ENCODE results near the gene ZC3H15.
"Not testable (repeated sequence)": the region's sequence is repeated elsewhere in the genome, so short reads cannot be mapped to it uniquely, and the experiment has no call there.

Gene ZC3H15

GRCh38 chr2:186485871-186486650, at the start of gene ZC3H15:
Gene ZC3H15 (plus strand): TSS chr2:186486260. CDS start chr2:186486383, 123 bp downstream.
- DNase-seq: peak; percentile 85

- no peak for DNase-seq
Measured at GRCh38 chr2:186437719-186438118, 48.3 kb upstream of the ZC3H15 start.

- DNase-seq: not testable (repeated sequence)
Measured at GRCh38 chr2:186439673-186440095, 46.4 kb upstream of the ZC3H15 start.

GRCh38 chr2:186440506-186440905, 45.6 kb upstream of the ZC3H15 start:
- DNase-seq: no peak

- no peak for DNase-seq
Measured at GRCh38 chr2:186442885-186443284, 43.2 kb upstream of the ZC3H15 start.

GRCh38 chr2:186443851-186444250, 42.2 kb upstream of the ZC3H15 start:
- DNase-seq: no peak

- DNase-seq: no peak
Measured at GRCh38 chr2:186445506-186445905, 40.6 kb upstream of the ZC3H15 start.

- no peak for DNase-seq
Measured at GRCh38 chr2:186455613-186456012, 30.4 kb upstream of the ZC3H15 start.

- DNase-seq: no peak
Measured at GRCh38 chr2:186456941-186457340, 29.1 kb upstream of the ZC3H15 start.

- no peak for DNase-seq
Measured at GRCh38 chr2:186457908-186458307, 28.2 kb upstream of the ZC3H15 start.

- no peak for DNase-seq
Measured at GRCh38 chr2:186459009-186459408, 27.1 kb upstream of the ZC3H15 start.

- DNase-seq: no peak
Measured at GRCh38 chr2:186460465-186460864, 25.6 kb upstream of the ZC3H15 start.

- DNase-seq: no peak
Measured at GRCh38 chr2:186466743-186467142, 19.3 kb upstream of the ZC3H15 start.

- no peak for DNase-seq
Measured at GRCh38 chr2:186467421-186467820, 18.6 kb upstream of the ZC3H15 start.

- not testable (repeated sequence) for DNase-seq
Measured at GRCh38 chr2:186472722-186473493, 13.2 kb upstream of the ZC3H15 start.

GRCh38 chr2:186474239-186474638, 11.8 kb upstream of the ZC3H15 start:
- DNase-seq: not testable (repeated sequence)

- no peak for DNase-seq
Measured at GRCh38 chr2:186477790-186478189, 8.3 kb upstream of the ZC3H15 start.

GRCh38 chr2:186480991-186481390, 5.1 kb upstream of the ZC3H15 start:
- DNase-seq: no peak

- DNase-seq: no peak
Measured at GRCh38 chr2:186484062-186484735, 1.9 kb upstream of the ZC3H15 start.

- no peak for DNase-seq
Measured at GRCh38 chr2:186485576-186485870, 537 bp upstream of the ZC3H15 start.

GRCh38 chr2:186486651-186487647, 889 bp downstream of the ZC3H15 start:
- DNase-seq: peak; percentile 5

- DNase-seq: no peak
Measured at GRCh38 chr2:186493564-186494085, 7.6 kb downstream of the ZC3H15 start.
